ENCODE results near the gene LSG1.

The LSG1 gene

DNA sequence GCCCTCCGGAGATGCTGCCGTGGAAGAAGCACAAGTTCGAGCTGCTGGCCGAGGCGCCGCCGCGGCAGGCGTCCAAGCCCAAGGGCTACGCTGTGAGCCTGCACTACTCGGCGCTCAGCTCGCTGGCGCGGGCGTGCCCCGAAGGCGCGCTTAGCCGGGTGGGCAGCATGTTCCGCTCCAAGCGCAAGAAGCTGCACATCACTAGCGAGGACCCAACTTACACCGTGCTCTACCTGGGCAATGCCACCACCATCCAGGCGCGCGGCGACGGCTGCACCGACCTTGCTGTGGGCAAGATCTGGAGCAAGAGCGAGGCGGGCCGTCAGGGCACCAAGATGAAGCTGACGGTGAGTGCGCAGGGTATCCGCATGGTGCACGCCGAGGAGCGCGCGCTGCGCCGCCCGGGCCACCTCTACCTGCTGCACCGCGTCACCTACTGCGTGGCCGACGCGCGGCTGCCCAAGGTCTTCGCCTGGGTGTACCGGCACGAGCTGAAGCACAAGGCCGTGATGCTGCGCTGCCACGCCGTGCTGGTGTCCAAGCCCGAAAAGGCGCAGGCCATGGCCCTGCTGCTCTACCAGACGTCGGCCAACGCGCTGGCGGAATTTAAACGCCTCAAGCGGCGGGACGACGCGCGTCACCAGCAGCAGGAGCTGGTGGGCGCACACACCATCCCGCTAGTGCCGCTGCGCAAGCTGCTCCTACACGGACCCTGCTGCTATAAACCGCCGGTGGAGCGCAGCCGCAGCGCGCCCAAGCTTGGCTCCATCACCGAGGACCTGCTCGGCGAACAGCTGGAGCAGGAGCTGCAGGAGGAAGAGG lies 15.0 kb upstream of the LSG1 start:
- no peak for DNase-seq (ENCODE audit: low read depth)

DNA sequence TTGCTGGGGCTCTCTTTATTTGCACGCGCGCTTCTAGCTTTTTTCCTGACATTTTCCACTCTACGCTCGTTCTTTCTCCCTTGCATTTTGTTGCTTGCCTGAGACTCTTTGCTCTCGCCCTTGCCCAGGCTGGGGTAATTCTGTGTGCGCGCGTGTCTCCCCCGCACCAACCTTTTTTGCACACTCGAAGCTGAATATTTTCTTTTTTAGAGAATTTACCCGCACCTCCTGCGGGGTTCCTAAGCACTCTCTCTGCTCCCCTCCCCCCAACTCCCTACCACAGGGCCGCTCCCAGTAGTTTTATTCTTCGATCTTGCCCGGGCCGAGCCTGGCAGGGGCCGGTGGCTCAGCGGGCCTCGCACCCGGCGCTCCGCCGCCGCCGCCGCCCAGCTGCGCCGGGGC lies 14.4 kb upstream of the LSG1 start:
- no peak for DNase-seq (ENCODE audit: low read depth)

DNA sequence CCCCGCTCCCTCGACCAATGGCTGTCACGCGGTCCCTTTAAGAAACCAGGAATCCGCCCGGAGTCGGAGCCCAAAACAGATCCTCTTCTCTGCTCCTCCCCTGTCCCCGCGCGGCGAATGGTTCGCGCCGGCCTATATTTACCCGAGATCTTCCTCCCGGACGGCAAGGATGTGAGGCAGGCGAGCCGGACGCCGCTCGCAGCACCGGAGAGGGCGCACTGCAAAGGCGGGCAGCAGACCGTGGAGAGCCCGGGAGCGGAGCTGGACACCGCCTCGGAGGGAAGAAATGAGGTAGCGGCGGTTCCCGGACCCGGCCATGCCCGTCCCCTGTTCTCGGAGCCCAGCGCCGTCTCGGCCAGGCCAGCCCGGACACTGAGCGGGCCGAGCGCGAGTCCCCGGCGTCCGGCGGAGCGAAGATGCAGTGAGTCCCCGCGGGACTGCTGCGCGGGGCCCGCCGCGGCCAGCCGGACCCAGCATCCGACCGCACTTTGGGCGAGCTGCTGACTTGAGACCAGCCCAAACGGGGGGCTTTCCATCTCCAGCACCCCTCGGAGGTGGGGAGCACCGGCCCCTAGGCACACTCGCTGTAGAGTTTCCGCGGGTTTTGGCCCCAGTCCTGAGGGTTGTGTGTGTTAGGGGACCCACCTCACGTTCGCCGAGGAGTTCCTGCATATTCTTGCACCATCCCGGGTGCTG lies 13.9 kb upstream of the LSG1 start, which contains the start of gene FAM43A:
Gene FAM43A, plus strand, starts transcription at position 166 of the 696 bp plus-strand sequence. CDS start 944 bp downstream, outside the sequence.
- peak; percentile 25 for DNase-seq (ENCODE audit: low read depth)

- DNase-seq (ENCODE audit: low read depth) = no peak
These were observed 13.2 kb upstream of the LSG1 start for GRCh38 chr3:194685065-194685717.

DNA sequence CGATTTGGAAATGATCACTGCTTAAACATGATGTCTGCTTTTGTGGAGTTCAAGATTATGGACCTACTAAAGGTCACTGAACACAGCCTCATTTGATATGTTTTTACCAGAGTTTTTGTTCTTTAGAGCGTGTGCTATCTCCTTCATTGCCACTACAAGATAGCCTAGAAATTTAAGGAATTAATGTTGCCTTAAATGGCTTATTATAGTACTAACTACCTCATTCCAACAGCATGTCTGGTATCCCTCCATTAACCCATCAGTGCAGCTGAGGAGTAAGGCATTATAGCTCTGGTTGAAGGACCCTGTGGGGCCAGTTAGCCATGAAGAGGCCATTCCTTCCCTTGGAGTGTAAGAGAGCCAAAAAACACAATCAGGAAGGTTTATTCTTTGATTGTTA lies 11.4 kb upstream of the LSG1 start:
- DNase-seq (ENCODE audit: low read depth) = no peak

GRCh38 chr3:194682694-194683310 lies 10.8 kb upstream of the LSG1 start:
- DNase-seq (ENCODE audit: low read depth) = no peak

GRCh38 chr3:194682189-194682693 lies 10.2 kb upstream of the LSG1 start:
- DNase-seq (ENCODE audit: low read depth) = no peak

GRCh38 chr3:194680888-194681615 lies 9.1 kb upstream of the LSG1 start:
- no peak for DNase-seq (ENCODE audit: low read depth)

DNA sequence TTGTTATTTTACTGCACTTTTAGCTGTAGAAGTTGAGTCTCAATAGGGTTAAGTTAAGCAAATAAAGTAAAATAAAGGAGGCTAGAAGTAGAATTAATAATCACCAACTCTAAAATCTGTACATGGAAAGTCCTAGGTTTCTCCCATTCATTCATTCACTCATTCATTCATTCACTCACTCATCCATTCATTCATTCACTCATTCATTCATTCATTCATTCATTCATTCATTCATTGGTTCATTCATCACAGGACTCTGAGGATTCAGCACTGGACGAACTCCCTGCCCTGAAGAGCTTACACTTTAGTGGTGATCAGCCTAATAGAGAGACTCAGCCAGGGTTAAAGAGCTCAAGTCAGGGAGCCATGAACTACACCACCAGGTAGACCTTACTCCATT lies 4.5 kb upstream of the LSG1 start:
- no peak for DNase-seq (ENCODE audit: low read depth)

DNA sequence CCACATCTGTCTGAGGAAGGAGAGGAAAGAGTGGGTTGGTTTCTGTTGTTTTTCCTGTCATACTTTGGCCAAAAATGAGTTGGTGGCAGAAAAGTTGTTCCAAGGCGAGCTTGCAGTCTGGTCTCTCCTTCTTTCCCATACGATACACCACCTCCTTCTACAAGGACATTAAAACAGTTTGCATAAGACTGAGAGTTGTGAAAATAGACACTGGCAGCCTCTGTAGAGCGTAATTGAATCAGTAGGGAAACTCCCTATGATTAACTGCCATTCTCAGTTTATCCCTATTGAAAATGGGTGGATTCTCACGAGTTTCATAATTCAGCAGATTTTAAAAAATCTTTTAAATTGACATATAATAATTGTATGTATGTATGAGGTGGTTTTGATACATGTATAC lies 3.7 kb upstream of the LSG1 start:
- no peak for DNase-seq (ENCODE audit: low read depth)

GRCh38 chr3:194675081-194675640 lies 3.2 kb upstream of the LSG1 start:
- no peak for DNase-seq (ENCODE audit: low read depth)

GRCh38 chr3:194673761-194674160 lies 1.8 kb upstream of the LSG1 start:
- DNase-seq (ENCODE audit: low read depth) = no peak

GRCh38 chr3:194672876-194673275 lies 885 bp upstream of the LSG1 start:
- DNase-seq (ENCODE audit: low read depth) = no peak

- no peak for DNase-seq (ENCODE audit: low read depth)
These were observed 486 bp downstream of the LSG1 start for GRCh38 chr3:194671511-194671899.

DNA sequence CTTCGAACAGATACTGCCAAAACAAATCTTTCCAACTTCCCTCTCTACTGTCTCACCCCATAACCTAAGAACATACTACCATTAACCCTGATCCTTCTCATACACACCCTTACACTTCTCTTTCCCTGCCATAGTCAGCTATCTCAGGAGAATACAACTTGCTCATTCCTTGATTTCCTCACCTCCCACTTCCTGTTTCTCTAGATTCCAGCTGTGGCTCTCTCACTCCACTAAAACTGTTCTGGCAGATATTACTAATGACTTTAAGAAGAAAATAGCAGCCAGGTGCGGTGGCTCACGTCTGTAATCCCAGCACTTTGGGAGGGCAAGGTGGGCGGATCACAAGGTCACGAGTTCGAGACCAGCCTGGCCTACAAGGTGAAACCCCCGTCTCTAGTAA lies 4.6 kb downstream of the LSG1 start:
- DNase-seq (ENCODE audit: low read depth) = no peak

DNA sequence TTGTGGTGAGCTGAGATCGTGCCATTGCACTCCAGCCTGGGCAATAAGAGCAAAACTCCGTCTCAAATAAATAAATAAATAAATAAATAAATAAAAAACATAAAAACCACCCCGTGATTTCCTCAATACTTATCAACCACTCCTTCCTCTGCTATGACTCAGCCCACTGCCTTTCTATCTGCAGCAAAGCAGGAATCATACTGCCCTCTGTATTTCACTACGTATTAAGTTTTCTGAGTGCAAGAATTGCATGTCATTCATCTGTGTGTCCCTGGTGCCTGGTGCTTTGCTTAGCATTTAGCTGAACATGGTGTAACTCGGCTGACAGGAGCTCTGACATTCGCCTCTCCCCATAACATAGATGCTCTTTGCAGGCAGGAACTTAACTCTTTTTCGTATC lies 7.1 kb downstream of the LSG1 start:
- DNase-seq (ENCODE audit: low read depth) = no peak

DNA sequence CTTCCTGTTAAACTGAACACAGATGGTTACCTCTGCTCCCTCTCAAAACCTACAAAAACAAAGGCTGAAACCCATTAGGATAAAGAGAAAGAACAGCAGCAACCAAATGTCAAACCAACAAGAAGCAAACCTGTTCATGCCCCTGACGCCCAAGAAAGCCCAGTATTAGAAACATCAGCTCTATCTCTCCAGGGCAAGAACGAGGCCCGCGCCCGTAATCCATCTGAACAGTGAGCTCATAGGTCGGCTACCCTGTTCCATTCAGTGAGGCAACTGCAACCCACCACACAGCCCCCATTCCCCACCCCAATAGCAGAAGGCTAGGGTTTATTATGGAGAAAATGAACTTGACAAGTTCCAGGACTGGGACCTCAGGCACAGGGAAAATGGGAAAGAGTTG lies 10.0 kb downstream of the LSG1 start:
- no peak for DNase-seq (ENCODE audit: low read depth)

DNA sequence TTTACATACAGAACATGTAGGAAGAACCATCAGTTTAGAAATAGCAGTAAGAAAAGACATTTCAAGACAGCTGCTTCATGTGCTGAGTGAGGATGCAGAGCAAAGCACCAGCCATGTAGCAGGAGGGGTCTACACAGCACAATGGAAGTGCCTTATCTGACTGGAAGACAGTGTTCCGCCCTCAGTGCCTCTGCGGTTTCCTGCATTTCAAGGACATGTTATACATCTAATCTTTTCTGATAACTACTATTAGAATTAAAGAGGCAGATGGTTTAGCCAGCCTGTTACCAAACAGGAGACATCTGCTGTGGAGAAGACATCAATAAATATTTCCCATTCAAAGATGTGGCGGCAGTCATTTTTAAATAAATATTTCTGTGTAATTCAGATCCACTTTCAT lies 10.6 kb downstream of the LSG1 start:
- DNase-seq (ENCODE audit: low read depth) = no peak

GRCh38 chr3:194659778-194660177 lies 12.2 kb downstream of the LSG1 start:
- DNase-seq (ENCODE audit: low read depth) = no peak

- no peak for DNase-seq (ENCODE audit: low read depth)
These were observed 13.3 kb downstream of the LSG1 start for GRCh38 chr3:194658477-194659242.

DNA sequence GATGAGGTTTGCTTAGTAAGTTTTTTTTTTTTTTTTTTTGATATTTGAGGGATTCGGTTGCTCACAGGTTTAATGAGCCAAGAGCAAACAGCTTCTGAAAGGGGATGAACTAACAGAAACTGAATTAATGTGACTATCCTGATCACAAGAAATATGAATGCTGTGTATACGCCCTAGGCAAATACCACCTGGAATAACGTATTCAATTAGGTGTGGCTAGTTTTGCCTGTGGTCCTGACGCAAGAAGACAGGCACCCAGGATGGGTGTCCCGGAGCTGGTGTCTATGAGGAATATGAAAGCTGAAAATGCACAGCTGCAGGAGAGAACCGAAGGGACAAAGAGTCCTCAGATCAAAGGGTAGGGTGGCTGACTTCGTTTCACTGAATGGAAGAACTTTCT lies 14.6 kb downstream of the LSG1 start:
- no peak for DNase-seq (ENCODE audit: low read depth)

Data from T-helper 22 cell (primary cell).